Nephron (organoid): ENCODE measurements around the gene KLHL26.

ENCODE experiments used
- H3K27ac Mint-ChIP-seq, 3 experiments: 2 replicates each; pipeline ENCODE4 v1.8.0; 2020; ENCODE audit warnings: mixed read lengths in 3 of 3, mild to moderate bottlenecking in 2 of 3, moderate library complexity in 1 of 3
- H3K27me3 Mint-ChIP-seq: 2 replicates; pipeline ENCODE4 v1.8.0; 2021; ENCODE audit warnings: low read depth, mild to moderate bottlenecking, moderate library complexity, mixed read lengths
- H3K36me3 Mint-ChIP-seq: 2 replicates; pipeline ENCODE4 v1.8.0; 2020; ENCODE audit warnings: low read depth, mixed read lengths
- H3K4me1 Mint-ChIP-seq: 2 replicates; pipeline ENCODE4 v1.8.0; 2020; ENCODE audit warnings: mixed read lengths
- H3K4me3 Mint-ChIP-seq, 3 experiments: 2 replicates each; pipeline ENCODE4 v1.8.0; 2020; ENCODE audit warnings: mild to moderate bottlenecking in 3 of 3, mixed read lengths in 3 of 3, moderate library complexity in 2 of 3
- H3K9me3 Mint-ChIP-seq: 2 replicates; pipeline ENCODE4 v1.8.0; 2020; ENCODE audit warnings: mixed read lengths
- CTCF ChIP-seq, 3 experiments: fragments of 200-600 bp; sonication (generic); IDR thresholded peaks; one replicate each; pipeline ENCODE4 v1.5.0; 2021; ENCODE audit warnings: antibody characterized with exemption in 3 of 3; ENCODE audit not compliant: unreplicated experiment in 3 of 3

The KLHL26 gene

DNA sequence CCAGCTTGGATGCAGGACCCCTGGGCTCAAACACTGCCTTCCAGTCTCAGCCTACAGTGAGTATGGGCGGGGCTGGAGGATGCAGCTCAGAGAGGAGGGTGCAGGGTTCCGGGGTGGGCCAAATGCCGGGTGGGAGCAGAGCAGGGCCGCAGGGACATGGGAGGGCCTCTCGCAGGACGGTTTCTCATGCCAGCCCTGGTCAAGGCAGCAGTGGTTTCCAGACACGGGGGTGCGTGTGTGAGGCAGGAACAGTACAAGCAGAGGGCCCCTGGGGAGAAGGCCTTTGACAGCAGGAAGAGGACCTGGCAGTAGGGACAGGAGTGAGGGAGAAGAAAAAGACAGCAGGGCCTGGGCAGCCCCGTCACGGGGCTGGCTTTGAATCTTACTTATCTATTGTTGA lies 80.8 kb downstream of the KLHL26 start:
- no peaks in the 10 kb centered on the region for H3K9me3 Mint-ChIP-seq
- H3K27ac Mint-ChIP-seq, result no peak overlapping the region

DNA sequence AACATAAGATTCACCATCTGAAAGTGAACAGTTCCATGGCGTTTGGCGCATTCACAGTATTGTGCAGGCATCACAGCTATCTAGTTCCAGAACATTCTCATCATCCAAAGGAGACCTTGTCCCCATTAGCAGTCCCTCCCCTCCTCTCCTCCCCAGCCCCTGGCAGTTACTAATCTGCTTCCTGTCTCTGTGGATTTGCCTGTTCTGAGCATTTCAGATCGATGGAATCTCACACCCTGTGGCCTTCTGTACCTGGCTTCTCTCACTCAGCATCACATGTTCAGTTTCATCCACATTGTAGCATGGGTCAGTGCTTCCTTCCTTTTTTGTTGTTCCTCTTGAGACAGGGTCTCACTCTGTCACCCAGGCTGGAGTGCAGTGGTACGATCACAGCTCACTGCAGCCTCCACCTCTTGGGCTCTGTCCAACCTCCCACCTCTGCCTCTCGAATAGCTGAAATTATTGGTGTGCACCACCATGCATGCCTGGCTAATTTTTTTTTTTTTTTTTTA lies 81.2 kb downstream of the KLHL26 start:
- Mint-ChIP-seq H3K27ac (no peak overlapping the region), H3K4me3 (no peak overlapping the region), H3K9me3 (no peaks in the 10 kb centered on the region), H3K27me3 (no peaks in the 10 kb centered on the region), H3K4me1 (peaks cover 10% of the 10 kb centered on the region), H3K36me3 (peaks cover 14% of the 10 kb centered on the region)
- TF ChIP-seq CTCF (IDR thresholded peaks at IDR 0.05; ENCODE audit: unreplicated experiment in 3 of 3), result no peak

More for the DNA sequence above, 80.8 kb downstream of the KLHL26 start:
- Mint-ChIP-seq H3K4me1 (peaks cover 14% of the 10 kb centered on the region), H3K36me3 (peaks cover 12% of the 10 kb centered on the region), H3K27me3 (no peaks in the 10 kb centered on the region), H3K4me3 (no peak overlapping the region)
- TF ChIP-seq CTCF (IDR thresholded peaks at IDR 0.05; ENCODE audit: unreplicated experiment in 3 of 3), result no peak

DNA sequence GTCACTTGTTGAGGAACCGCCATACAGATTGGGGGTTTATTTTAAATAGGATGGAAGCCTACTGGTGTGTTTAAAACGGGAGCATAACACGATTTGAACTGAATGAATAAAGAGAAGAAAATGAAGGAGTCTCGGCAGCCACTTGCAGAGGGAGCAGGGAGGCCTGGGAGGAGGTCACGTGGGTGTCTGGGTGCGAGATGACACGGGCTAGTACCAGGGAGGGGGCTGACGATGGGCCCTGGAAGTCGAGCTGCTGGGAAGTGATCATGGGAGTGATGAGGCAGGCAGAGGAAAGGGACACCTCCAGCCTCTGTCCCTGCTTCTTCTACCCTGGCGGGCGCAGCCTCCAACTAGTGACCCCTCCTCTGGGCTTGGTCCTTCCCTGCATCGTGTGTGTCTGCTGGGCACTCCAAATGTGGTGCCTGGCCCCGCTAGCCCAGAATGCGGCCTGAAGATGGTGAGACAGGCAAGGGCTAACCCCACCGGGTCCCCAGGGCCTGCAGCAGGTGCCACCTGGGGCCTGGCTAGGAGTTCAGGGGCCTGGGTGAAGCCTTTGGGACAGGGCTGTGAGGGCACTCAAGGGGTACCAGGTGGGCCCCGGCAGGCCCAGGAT lies 82.1 kb downstream of the KLHL26 start:
- peaks cover 14% of the 10 kb centered on the region for H3K36me3 Mint-ChIP-seq
- no peaks in the 10 kb centered on the region for H3K27me3 Mint-ChIP-seq
- no peak overlapping the region for H3K27ac Mint-ChIP-seq
- no peaks in the 10 kb centered on the region for H3K9me3 Mint-ChIP-seq
- H3K4me3 Mint-ChIP-seq, result no peak overlapping the region
- H3K4me1 Mint-ChIP-seq, result peaks cover 12% of the 10 kb centered on the region
- no peak for TF ChIP-seq CTCF (IDR thresholded peaks at IDR 0.05; ENCODE audit: unreplicated experiment in 3 of 3)

DNA sequence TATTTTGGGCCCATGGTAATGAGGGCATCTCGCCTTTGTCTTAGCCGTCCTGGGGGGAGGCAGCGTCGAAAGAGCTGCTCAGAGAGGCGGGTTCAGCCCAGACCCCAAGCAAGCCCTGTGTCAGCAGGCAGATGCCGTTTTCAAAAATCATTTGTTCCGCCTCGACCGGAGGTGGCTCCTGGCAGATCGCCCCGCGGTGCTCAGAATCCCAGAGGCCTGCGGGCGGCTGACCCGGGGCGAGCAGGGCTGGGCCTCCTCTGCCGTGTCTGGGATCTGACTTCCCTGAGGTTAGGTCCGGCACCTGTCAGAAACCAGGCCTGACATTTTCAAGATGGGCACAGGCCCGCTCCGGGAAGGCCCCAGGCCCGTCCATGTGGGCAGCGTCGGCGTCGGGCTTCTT lies 82.7 kb downstream of the KLHL26 start:
- Mint-ChIP-seq H3K27me3 (no peaks in the 10 kb centered on the region), H3K4me3 (no peak overlapping the region), H3K36me3 (peaks cover 14% of the 10 kb centered on the region), H3K9me3 (no peaks in the 10 kb centered on the region), H3K4me1 (peaks cover 17% of the 10 kb centered on the region), H3K27ac (no peak overlapping the region)
- TF ChIP-seq CTCF (IDR thresholded peaks at IDR 0.05; ENCODE audit: unreplicated experiment in 3 of 3), result no peak
